ENCODE measurements around the gene AGO3. TPM values are rescaled to one million over a fixed set of nuclear protein-coding genes. Genes with fewer than 3 reads are reported as not detected.
A peak's percentile ranks its signal among the peaks of the same experiment; 100 is the strongest.
"Not testable (repeated sequence)": the region's sequence is repeated elsewhere in the genome, so short reads cannot be mapped to it uniquely, and the experiment has no call there.

The AGO3 gene
- polyA plus RNA-seq, 1 donor = 12.3 TPM

- DNase-seq = no peak
Observed at GRCh38 chr1:36008546-36009197, 77.8 kb downstream of the AGO3 start.

DNA sequence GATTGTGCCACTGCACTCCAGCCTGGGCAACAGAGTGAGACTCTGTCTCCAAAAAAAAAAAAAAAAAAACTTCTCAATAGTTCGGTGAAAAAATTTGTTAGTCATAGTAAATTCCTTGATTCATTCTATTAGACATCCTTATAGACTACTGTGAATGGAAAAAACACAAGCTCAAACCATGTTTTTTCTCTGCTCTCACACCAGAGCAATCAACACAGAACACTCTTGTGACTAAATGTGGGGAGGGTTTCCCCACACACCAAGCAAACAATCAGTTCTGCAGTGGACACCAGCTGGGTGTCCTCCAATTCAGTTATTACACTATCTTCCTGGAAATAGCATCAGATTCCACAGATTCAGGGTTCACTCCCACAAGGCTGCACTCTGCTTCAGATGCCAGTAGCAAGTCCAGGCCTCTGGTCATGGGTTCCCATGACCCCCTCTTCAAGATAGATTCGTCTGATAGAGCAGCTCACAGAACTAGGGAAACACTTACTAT, 83.9 kb downstream of the AGO3 start:
- DNase-seq = no peak

GRCh38 chr1:36016686-36017085, 85.8 kb downstream of the AGO3 start:
- DNase-seq = no peak

GRCh38 chr1:36023098-36023769, 92.3 kb downstream of the AGO3 start:
- DNase-seq = no peak

- DNase-seq = not testable (repeated sequence)
Observed at GRCh38 chr1:36024024-36024423, 93.1 kb downstream of the AGO3 start.

DNA sequence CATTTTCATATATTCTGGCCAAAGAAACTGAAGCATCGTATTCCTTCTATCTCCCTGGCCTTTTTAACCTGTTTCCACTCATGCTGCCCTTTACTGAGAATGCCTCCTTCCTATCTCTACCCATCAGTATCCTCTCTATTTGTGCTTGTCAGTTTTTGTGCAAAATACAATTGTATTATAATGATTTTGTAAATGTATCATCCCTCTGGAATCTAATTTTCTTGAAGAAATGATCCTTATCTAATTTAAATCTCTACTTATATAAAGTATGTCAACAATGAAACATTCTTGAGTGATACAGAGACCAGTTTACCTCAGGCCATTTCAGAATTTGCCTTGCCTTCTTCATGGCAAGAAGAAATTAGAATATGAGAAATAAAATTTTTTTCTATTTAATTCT, 93.9 kb downstream of the AGO3 start:
- no peak for DNase-seq

DNA sequence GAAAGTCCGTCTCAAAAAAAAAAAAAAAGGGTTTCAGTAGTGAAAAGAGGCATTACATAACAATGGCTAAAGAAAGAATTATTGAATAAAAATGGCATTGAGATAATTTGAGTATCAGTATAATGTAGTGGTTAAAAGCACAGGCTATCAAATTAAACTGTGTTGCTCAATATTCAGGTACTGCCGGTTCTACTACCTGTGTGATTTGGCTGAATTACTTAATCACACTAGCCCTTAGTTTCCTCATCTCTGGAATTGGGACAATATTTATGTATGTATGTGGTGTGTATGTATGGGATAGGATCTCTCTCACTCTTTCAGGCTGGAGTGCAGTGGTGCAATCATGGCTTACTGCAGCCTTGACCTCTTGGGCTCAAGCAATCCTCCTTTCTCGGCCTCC, 96.9 kb downstream of the AGO3 start:
- no peak for DNase-seq

DNA sequence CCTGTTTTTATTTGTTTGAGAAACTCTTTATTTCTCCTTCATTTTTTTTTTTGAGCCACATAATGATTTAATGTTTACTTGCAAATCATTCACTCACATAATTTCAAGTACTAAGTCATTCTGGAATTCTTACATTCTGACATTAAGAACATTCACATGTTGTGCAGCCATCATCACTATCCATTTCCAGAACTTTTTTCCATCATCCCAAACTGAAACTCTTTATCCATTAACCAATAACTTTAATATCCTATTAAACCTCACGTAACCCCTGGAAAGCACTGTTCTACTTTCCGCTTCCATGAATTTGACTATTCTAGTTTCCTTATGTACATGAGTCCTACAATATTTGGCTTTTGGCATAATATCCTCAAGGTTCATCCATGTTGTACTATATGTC, 100.5 kb downstream of the AGO3 start:
- DNase-seq = no peak

GRCh38 chr1:36034692-36035091, 103.8 kb downstream of the AGO3 start:
- DNase-seq = peak; percentile 4

DNA sequence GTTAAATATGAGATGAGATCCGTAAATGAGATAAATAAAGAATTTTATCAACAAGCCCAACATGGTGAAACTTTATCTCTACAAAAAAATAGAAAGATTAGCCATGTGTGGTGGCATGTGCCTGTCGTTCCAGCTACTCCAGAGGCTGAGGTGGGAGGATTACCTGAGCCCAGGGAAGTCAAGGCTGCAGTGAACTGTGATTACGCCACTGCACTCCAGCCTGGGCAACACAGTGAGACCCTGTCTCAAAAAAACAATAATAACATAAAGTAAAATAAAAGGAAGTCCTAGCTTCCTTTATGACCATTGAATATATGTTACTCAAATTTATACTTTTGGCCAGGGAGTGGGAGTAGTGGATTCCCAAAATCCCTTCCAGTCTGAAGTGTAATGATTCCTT, 104.2 kb downstream of the AGO3 start:
- DNase-seq = no peak

- DNase-seq = no peak
Observed at GRCh38 chr1:36040238-36040637, 109.3 kb downstream of the AGO3 start.

DNA sequence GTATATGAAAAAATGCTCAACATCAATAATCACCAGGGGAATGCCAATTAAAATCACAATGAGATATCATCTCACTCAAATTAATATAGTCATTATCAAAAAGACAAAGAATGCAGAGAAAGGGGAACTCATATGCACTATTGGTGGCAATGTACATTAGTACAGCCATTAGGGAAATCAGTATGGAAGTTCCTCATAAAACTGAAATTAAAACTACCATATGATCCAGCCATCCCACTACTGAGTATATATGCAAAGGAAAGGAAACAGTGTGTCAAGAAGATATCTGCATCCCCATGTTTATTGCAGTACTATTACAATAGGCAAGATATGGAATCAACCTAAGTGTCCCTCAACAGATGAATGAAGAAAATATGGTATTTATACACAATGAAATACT, 120.9 kb downstream of the AGO3 start:
- DNase-seq = no peak

DNA sequence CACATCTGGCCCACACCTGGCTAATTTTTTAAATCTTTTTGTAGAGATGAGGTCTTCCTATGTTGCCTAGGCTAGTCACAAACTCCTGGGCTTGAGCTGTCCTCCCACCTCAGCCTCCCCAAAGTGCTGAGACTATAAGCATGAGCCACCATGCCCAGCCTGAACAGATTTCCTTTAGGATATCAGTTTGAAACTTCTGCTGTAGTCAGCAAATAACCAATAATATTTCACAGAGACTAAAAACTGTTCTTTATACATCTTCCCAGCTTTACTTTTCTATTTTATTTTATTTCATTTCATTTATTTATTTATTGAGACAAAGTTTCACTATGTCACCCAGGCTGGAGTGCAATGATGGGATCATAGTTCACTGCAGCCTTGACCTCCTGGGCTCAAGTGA, 123.1 kb downstream of the AGO3 start:
- DNase-seq = no peak

DNA sequence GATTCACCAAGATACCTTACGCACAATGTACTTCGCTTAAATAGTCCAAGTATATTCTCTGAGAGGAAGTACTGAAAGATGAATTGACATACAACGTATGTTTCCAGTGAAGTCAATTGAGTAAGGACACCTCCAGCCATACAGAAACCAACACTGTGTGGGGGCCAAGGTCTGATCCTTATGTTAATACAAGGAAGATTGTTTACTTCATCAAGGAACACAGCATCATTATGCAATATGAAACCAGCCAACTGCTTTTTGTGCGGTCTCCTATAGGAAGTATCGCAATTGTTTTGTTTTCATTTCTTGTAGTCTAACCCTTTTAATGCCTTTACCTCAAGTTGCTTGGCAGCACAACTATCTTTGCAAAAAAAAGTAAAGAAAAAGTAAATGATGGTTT, 124.8 kb downstream of the AGO3 start:
- no peak for DNase-seq

DNA sequence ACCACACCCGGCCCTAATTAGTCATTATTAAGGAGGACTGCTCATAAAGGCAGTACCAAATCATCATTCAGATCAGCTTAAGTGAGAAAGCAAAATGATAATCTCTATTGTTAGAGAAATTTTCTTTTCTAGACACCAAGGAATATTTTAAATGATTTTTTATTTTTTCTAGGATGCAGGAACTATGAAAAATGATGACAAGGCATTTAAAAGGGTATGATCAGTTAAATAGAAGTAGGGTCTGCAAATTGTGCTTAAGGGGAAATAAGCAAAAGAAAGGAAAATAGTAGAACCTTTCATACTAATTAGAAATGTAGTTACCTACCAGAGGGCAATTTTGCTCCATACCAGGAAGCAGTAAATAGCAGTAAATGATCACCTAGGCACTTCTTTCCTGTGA, 131.4 kb downstream of the AGO3 start:
- no peak for DNase-seq

GRCh38 chr1:36067871-36068270, 137.0 kb downstream of the AGO3 start:
- no peak for DNase-seq

DNA sequence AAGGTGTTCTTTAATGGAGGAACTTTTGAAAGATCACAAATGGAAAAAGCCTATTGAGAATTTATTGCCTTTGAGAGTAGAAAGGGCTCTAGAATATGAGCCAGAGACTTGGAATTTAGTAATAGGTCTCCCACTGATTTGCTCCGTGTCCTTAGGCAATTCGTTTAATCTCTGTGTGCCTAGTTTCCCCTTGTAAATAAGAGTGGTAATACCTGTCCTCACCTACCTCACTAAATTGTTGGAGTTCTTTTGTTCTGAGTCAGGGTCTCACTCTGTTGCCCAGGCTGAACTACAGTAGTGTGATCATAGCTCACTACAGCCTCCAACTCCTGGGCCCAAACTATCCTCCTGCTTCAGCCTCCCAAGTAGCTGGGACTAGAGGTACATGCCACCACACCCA, 138.0 kb downstream of the AGO3 start:
- no peak for DNase-seq

DNA sequence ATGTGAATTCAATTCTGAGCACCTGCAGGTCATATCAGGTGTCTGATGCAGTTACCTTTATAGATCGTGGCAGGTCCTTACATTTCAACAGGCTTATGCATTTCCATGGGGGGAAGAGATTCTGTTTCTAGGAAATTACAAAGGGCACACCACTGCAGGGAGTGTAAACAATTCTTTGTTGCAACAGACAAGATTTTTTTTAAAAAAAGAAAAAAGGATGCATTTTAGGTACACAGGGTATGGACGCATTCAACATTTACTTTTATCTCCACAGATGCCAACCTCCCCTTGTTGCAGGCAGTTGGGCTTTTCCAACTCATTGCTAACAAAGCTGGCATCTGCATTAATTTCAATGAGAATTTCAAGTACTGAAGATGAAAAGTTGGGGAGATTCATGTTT, 139.4 kb downstream of the AGO3 start:
- DNase-seq = no peak

- DNase-seq = no peak
Observed at GRCh38 chr1:36076979-36077573, 146.2 kb downstream of the AGO3 start.

DNA sequence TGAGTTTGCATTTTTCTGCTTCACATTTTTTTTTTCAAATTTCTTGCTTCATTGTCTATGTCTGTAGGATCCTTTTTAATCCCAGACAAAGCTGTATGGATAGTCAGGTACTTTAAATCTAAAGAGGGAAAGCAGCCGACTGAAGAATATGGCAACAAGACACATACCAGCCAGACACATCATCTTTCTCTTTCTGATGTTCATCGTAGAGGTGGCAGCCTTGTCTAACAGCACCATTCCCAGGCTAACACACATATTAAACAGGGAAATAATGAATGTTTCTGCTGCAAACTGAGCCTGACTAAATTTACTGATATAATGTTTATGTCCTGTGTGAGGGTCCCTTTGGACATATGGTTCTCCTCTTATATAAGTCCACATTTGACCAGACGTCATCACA, 149.3 kb downstream of the AGO3 start:
- DNase-seq = no peak

- DNase-seq = no peak
Observed at GRCh38 chr1:36080801-36081200, 149.9 kb downstream of the AGO3 start.

DNA sequence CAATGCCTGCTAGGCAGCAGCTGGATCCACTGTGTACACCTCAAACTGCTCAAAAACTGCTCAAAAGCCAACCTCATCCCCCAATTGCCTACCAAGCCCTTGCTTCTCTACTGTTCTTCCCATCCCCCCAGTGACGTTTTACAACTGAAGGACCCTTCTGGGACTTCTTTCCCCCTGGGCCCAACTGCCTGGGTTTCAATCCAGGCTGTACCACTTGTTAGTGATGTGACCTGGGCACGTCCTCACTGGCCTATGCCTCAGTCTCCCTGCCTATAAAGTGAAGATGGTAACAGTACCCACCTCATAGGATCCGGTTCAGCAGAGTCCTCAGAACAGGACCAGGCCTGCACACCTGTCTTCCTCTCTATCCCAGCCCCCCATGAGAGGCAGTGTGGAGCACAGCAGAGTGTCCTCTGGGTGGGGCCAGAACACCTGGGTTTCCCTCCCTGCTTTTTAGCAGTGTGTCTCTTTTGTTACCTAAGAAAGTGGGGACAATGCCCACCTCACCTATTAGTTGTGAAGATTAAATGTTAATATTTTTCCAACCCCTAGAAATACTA, 151.1 kb downstream of the AGO3 start:
- no peak for DNase-seq

DNA sequence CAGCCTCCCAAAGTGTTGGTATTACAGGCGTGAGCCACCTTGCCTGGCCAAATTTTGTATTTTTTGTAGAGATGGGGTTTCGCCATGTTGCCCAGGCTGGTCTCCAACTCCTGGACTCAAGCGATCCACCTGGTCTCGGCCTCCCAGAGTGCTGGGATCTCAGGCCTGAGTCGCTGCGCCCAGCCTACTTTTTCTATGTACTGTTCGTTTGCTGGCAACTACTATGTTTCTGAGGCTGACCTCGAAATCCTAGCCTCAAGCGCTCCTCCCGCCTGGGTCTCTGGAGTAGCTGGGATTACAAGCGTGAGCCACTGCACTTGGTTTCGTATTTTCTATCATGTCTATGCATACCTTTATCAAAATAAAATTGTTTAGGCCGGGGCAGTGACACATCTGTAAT, 152.3 kb downstream of the AGO3 start:
- DNase-seq = no peak
